GM18951 (cell line): ENCODE data around the gene FAS.

Source experiments
- POLR2A ChIP-seq: IDR thresholded peaks from 4 replicates; pipeline ENCODE4 v1.6.1; 2011; ENCODE audit warnings: mild to moderate bottlenecking; ENCODE audit not compliant: insufficient read length, insufficient read depth; ENCODE audit errors: extremely low read depth
- in situ Hi-C: fragments of 300-500 bp; cut with MboI; formaldehyde crosslinking; loops from one replicate; pipeline ENCODE4 v1.12.0; 2022; ENCODE audit warnings: low sequenced_read_pairs, mixed read lengths, inconsistent platforms; ENCODE audit not compliant: unreplicated experiment

Gene FAS

DNA sequence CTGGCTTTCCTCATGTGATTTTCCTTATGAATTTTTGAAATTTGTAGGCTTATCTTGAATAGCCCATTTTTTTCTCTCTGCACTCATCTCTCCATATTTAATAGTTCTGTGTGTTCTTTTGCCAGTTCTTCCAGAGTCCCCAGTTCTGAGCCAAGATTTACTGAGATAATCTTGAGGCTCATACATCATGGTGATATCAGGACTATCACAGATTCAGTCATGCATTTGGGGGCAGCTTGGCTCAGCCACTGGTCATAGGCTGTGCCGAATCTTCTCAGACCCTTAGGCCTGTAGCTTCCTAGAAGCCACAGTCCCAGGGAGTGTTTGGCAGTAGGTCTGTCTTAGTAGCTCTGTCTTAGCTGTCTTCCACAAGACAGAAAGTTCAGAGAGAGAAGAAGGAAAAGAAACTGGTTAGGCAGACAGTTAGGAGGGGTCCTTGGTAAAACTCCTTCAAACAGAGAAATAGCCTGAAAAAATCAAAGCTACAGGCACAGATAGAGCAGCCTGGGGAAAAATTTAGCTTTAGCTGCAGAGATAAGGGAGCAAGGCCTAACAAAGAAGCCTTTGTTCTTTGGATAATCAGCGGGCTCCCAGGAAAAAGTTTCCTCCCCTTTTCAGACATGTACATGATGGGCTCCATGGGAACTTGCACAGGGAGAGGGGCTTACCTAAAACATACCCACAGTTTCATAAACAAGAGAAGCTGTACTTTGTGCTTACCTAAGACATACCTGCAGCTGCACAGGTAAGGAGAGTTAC is 29.1 kb downstream of the FAS start:
- in situ Hi-C loops = loop anchor here (10.0 kb wide), 2 partner anchors 85 to 185 kb away; no protein-coding TSS in a partner anchor
- TF ChIP-seq POLR2A = no peak

DNA sequence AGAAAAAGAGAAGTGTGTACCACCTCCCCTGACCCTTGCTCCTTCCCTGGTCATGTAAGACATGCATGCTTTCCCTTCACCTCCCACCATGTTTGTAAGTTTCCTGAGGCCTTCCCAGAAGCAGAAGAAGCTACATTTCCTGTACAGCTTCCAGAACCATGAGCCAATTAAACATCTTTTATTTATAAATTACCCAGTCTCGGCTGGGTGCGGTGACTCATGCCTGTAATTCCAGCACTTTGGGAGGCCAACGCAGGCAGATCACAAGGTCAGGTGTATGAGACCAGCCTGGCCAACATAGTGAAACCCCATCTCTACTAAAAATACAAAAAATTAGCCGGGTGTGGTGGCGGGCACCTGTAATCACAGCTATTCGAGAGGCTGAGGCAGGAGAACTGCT is 30.9 kb downstream of the FAS start:
- in situ Hi-C loops = loop anchor here (10.0 kb wide), 1 partner anchor 87 kb away; no protein-coding TSS in a partner anchor

GRCh38 chr10:89022734-89023133 is 32.1 kb downstream of the FAS start:
- no peak for TF ChIP-seq POLR2A
- in situ Hi-C loops = loop anchor here (10.0 kb wide), 1 partner anchor 88 kb away; no protein-coding TSS in a partner anchor

DNA sequence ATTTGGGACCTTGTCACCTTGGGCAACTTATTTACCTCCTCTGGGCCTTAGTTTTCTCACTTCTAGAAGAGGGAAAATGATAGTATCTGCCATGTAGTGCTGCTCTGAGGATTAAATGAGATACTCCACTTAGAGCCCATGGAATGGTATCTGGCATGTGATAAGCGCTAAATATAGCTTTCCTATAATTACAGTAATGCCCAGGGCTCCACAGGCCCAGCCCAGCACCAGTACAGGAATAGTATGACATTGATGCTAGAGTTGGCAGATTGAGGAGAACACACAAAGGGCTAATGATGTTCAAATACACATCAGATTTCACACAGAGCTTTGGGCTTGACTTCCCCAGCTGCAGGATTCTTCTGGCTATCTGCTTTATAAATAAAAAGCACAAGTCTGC is 34.9 kb downstream of the FAS start:
- TF ChIP-seq POLR2A = no peak
- in situ Hi-C loops = loop anchor here (10.0 kb wide), 1 partner anchor 91 kb away; no protein-coding TSS in a partner anchor

DNA sequence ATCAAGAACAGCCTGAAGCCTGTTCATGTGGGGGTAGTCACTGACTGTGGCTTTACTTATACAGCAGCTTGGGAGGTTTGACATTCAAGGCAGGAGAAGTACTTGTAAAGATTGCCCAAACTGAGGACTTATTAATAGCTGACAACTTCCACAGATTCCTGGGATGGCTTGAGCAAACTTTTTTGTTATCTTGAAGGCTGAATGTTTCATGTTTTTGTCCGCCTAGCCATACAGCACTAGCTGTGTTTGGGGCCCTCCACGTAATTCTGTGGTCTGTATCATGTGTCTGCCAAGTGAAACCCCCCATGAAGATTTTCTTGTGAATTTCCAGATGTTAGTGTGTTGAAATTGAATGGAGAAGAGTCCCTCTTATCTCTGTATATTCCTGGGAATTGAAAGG is 38.6 kb downstream of the FAS start:
- in situ Hi-C loops = loop anchor here (10.0 kb wide), 1 partner anchor 94 kb away; no protein-coding TSS in a partner anchor
- no peak for TF ChIP-seq POLR2A

GRCh38 chr10:89029785-89030437 is 39.3 kb downstream of the FAS start:
- no peak for TF ChIP-seq POLR2A
- in situ Hi-C loops = loop anchor here (5.0 to 10.0 kb wide), 2 partner anchors 95 to 177 kb away; partner anchors contain the start of gene CH25H

- in situ Hi-C loops = loop anchor here (5.0 kb wide), 1 partner anchor 177 kb away; the partner anchor contains the start of gene CH25H
- TF ChIP-seq POLR2A = no peak
Observed at GRCh38 chr10:89030791-89031190, 40.2 kb downstream of the FAS start.

- TF ChIP-seq POLR2A = no peak
- in situ Hi-C loops = loop anchor here (5.0 kb wide), 1 partner anchor 175 kb away; the partner anchor contains the start of gene CH25H
Observed at GRCh38 chr10:89032141-89032891, 41.7 kb downstream of the FAS start.

DNA sequence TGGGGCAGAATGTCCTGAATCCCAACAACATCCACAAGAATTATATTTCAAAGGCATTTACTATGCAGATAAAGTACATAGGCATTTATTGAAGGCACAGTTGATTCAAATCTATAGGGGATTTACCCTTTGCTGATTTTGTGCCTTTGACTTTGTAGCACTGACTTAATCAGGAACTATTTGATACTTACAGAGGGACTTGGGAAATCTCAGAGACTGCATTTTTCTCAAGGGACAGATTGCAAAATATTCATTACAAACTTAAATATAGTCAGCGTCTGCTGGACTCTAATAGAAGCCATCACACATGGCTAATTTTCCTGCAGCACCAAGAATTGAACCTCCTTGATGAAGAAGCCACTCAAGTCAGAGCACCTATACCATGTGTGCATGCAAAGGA is 44.9 kb downstream of the FAS start:
- no peak for TF ChIP-seq POLR2A
- in situ Hi-C loops = no loop called here

DNA sequence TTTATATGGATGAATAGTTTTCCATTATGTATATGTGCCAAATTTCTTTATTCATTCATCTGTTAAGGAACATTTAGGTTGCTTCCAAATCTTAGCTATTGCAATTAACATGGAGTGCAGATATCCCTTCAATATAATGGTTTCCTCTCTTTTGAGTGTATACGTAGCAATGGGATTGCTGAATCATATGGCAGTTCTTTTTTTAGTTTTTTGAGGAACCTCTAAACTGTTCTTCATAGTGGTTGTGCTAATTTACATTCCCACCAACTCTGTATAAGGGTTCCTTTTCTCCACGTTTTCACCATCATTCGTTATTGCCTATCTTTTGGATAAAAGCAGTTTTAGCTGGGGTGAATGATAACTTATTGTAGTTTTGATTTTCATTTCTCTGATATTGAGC is 46.5 kb downstream of the FAS start:
- in situ Hi-C loops = no loop called here
- TF ChIP-seq POLR2A = no peak

DNA sequence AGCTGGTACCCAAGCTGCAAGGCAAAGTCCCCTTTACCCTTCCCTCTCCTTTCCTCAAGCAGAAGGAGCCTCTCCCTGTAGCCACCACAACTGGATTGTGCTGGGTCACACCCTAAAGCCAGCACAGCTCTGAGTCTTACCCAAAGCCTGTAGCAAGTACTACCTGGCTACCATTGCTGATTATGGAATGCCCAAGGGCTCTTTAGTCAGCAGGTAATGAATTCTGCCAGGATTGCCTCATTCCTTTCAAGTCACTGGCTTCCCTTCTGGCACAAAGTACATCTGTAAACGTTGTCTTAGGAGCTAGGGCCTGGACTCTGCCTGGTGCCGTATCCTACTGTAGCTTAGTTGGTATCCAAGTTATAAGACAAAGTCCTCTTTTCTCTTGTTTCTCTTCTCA is 52.0 kb downstream of the FAS start:
- no peak for TF ChIP-seq POLR2A
- in situ Hi-C loops = no loop called here

GRCh38 chr10:89043052-89043451 is 52.5 kb downstream of the FAS start:
- in situ Hi-C loops = no loop called here
- no peak for TF ChIP-seq POLR2A

DNA sequence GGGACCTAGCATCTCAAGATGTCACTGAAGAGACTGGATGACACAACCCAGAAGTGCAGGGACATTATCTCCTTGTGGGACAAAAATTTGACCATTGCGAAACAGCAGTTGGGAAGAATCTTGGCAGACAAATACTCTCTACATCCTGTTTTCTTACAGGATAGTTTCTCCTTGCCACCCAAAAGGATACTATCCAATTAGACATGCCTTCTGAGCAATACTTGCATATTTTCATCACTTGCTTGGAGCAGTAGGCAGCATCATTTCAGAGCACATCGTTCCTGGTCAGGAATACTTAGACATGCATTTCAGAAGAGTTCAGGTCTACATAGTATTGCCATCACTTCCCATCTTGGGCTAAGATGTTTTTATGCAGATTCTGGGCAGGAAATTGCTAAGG is 56.8 kb downstream of the FAS start:
- in situ Hi-C loops = no loop called here

DNA sequence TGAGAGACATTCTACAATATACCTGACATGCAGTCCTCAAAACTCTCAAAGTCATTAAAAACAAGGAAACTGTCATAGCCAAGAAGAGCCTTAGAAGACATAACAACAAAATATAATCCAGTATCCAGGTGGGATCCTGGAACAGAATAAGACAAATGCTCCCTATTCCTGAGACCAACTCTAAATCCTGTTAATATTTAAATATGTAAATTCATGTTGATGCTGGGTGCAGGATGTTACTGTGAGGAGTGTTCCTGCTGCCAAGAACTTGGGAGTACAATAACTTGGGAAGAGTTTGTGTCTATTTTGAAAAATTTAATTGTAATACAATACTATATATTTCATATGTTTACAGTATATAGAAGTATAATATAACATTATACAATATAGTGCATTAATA is 61.0 kb downstream of the FAS start:
- in situ Hi-C loops = no loop called here
- no peak for TF ChIP-seq POLR2A

More for the DNA sequence above, 56.8 kb downstream of the FAS start:
- TF ChIP-seq POLR2A = no peak

DNA sequence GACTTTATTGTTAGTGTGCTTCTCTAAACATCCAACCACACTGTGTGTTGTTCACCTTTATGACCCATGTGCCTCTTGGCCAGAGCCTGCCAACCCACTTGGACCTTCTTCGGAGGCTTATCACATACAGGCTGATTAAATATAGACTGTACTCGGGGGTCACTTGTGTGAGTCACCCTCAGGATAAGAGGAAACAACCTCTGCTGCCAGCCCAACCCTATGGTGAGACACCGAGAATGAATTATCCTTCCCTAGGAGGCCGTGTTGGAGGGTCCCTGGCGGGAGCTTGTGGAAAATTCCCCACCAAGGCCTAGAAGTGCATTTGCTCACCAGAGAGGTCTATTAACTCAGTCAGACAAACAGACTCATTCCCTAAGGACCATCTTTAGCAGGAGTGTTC is 63.0 kb downstream of the FAS start:
- TF ChIP-seq POLR2A = no peak
- in situ Hi-C loops = no loop called here
